Mesenteric fat pad (tissue), 1 donor: ENCODE measurements around the gene NAV3. TPM values are rescaled to one million over a fixed set of nuclear protein-coding genes. Genes with fewer than 3 reads are reported as not detected.

ENCODE experiments used
- DNase-seq: peaks from one replicate; pipeline ENCODE4 v3.0.0-alpha.2; 2020; ENCODE audit warnings: low spot score
- total RNA-seq: library from RNA; stranded (reverse); fragmentation: NEBNext Ultra II Directional; extraction: Animal tissue kit (Norgen Biotek cat#: 25700); gene quantifications from one replicate; pipeline ENCODE4 v1.2.1, GENCODE V29; 2021
- donor health status: DM: yes; HTN: yes; CAD: no.

Gene NAV3
- total RNA-seq, 1 donor from 2014 or later, result 16.6 TPM

DNA sequence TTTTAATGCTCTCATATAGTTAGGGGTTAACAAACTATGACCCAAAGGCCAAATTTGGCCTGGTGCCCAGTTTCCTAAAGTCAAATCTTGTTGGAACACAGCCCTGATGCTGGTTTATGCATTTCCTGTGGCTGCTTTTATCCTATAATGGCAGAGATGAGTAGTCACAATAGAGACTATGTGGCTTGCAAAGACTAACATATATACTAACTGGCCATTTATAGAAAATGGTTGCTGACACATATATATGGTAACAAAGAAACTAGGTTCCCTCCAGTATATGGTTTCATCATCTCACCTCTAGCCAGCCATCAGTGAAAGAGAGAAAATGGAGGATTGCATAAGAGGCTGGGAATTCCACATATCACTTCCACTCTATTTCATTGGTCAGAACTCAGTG, 10.8 kb downstream of the NAV3 start:
- DNase-seq, result no peak

DNA sequence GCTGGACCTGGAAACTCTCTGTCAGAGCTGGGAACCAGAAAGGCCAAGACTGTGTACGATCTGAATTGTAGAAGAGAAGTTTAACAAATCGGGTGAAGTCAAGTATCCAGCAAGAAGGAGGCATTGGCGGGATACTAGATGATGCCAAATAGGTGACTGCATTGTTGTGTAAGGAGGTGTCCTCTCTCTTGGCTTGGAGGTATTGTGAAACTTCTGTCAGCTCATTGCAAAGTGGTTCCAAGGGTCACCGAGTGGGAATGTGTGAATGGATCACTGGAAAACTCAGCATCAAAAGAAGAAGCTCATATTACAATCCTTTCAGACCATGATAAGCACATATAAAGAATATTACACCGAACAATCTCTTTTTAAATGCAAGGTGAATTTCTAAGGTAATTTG, 11.7 kb downstream of the NAV3 start:
- no peak for DNase-seq

DNA sequence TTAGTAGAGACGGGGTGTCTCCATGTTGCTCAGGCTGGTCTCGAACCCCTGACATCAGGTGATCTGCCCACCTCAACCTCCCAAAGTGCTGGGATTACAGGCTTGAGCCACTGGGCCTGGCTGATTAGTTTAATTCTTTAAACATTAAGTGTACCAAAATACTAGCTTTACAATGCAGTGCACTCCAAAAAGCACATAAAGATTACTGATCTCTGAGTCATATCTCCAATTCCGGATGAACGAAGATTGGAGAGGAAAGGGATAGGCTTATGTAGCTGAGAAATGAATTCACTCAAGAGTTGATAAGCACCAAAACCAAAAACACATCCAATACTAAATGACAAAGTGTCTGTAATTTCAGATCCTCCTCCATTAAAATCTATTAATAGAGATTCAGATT, 15.1 kb downstream of the NAV3 start:
- no peak for DNase-seq

DNA sequence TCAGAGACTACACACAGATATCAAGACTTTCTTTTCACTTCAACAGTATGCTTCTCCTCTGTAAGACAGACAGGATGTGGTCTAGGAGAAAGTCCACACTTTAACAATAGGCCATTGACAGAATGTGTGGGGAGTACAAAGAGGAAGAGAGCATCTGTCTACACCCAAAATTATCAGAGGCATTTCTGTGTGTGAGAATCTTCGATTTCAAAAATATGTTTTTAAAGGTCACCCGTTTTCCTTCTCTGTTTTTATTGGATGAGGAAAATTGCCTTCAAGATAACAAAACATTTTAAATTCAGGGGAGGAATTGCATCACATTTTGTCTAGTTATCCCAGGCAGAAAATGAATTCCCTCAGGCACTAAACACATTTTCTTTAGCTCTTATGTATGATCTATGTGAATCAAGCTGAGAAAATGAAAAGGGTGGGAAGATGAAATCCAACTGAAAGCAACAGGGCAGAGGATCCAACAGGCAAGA, 16.4 kb downstream of the NAV3 start:
- no peak for DNase-seq

DNA sequence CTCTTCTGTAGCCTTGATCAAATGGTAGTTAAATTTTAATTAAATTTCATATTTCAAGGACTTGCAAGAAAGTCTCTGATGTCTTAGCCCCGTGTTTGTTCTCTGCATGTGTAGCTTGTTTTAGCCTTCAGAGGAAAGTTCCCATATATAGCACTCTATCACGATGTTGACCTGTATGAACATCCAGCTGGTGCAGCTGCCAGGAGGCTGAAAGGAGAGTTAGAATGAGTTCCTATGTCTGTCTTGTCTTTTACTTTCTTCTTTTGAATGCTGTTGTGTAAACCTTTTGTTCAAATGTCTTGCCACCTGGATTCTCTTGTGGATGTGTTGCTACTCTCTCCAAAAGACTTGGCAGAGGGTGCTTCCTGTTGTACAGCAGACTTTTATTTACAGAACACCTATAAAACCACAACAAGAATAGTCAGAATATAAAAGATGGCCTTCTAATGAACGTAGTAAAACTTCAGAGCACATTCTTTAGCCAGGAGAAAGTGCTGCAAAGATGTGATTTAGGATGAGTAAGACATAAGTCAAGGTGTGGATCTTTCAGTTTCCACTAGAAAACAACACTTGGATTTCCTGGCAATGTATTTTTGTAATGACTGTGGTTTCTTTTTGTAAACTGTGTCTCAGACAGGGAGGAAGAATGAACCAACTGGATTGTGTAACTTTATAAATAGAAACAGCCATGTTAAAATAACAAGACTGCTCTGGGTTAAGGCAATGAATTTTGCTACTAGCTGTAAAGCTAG, 17.2 kb downstream of the NAV3 start:
- DNase-seq, result no peak

DNA sequence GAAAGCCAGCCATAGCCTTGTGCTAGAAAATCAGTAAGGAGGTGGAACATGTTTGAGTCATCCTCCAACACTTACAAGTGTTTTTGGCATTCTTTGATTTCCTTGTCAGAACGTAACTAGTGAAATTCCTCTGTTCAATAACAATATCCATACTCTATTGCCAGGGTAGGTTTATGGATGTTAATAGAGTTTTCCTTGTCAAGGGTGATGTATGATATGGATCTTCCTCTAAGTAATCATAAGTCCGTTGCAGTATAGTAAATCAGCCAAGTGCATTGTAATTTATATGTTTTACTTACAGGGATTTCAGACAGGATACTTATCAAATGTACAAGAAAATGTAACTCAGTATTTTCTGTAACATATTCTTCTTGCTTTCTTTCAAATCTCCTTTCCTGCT, 19.4 kb downstream of the NAV3 start:
- no peak for DNase-seq

DNA sequence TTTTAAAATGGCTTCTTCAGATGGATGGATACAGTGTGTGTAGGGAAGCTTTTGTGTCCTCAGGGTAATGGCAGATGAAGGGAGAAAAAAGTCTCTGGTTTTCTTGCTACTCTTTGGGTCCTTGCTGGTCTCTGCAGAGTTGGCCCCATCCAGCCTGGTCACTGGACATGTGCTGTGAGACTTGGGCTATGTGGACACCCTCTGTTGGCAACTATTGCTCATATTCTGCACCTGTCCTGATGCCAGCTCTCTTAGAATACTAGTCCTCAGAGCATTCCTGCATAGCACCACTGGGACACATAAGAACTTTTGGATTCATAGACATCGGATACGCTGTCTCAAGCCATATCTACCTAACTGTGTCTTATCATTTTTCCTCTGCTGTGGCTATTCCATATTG, 20.0 kb downstream of the NAV3 start:
- no peak for DNase-seq

DNA sequence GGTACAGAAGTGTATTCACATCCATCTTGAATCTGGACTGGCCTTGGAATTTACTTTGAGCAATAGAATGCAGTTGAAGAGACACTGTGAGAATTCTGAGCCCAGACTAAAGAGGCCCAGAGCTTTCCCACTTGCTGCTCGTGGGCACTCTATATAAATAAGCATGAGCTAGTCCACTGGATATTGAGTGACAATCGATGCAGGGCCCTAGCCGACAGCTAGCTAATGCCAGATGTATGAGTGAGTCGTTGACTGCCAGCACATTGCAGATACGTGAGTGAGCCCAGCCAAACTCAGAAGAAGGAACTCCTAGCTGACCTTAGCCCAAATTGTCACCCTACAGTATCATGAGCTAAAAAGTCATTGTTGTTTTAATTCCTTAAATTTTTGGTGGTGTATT, 24.9 kb downstream of the NAV3 start:
- DNase-seq, result no peak

DNA sequence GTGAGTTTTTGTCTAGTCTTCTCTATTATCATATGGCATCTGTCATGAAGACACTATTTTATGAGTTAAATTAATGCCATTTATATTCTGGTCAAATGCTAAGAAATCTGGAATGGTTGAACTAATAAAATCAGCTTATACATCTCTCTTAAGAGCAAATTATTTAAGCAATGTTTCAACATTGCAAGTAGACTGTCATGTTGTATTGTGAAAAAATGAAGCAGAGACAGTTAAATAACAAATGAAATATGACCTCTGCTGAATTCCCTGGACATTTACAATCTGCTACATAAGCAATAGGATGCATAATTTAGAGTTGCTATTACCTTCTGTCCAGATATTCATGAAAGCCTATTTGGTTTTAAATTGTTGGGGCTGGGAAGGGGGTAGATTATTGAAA, 30.6 kb downstream of the NAV3 start:
- DNase-seq, result no peak

DNA sequence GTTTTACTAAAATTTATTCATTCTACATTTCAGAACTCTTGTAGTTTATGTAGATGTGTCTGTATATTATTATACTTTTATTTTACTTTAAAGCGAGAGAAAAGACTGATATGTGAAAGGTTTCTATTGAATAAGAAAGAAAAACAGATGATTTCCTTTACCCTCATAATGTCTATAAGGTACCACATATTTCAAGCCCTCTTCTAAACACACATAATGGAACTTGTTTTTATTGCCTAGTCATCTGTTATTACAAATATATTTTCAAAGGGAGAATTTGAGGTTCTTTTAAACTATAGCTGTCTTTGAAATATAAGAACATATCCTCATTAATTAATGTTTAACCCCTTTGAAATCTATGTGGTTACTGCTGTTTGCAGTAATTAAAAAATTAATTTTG, 34.5 kb downstream of the NAV3 start:
- DNase-seq, result no peak

DNA sequence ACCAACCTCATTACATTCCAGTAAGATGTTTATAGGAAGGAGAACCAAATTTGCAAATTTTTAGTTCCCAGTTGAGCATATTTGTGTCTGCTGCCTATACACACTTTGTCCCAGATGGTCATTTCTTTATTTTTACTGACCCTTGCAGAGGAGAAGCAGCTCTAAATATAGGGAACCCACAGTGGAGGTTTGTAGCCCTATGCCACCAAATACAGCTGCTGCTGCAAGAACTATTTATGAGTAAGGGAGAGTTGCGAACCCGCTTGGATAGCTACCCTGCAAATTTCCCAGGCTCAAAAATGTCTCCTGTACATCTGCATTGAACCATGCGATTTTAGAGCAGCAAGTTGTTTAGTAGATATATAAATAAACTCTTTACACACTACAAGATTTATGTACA, 48.2 kb downstream of the NAV3 start:
- DNase-seq, result no peak

DNA sequence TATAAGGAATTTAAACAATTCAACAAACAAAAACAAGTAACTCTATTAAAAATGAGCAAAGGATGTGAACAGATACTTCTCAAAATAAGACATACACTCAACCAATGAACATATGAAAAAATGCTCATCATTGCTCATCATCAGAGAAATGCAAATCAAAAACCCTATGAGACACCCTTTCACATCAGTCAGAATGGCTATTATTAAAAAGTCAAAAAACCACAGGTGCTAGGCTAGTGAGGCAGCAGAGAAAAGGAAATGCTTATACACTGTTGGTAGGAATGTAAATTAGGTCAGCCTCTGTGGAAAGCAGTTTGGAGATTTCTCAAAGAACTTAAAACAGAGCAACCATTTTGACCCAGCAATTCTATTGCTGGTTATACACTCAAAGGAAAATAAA, 52.0 kb downstream of the NAV3 start:
- no peak for DNase-seq

DNA sequence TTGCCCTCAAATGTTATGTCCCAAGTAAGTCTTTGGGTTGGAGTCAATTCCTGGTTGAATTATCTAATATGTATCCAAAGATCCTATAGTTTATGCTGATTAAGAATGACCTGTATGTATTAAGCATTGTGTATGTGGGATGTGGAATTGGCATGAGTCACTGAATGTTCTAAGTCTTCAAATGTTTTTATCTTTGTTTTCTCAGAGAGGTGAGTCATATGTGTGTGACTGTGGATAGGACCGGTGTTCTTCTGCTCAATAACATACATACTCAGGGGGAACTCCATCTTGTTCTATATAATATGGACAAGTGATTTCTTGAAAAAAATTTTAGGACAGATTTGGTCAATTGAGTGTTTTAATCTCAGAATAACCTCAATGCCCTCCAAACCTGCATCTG, 57.9 kb downstream of the NAV3 start:
- no peak for DNase-seq

DNA sequence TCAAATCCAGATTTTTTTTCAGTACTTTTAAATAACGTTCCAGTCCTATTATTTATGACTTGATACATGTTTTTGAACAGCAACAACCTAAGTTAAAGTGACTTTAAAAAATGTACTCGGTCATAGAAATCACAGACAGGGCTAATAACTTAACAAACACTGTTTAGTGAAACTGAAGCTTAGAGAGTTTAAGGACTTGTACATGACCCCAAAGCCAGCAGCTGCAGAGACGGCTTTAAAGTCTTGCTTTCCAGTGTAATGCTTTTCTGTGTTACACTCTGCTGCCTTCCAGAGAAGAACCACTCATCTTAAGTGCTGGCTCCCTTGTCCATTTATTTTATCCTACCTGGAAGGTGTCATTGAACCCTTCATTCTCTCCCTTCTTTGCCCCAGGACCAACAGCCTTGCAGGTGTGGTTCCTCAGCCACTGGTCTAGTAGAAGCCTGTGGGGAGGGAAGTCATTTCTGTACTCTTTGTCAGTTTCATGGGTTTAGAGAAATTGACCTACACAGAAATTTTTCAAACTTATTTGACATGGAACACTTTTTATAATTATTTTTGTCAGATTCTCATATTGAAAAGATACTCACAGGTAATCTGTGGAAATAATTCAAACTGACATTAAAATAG, 60.9 kb downstream of the NAV3 start:
- no peak for DNase-seq

DNA sequence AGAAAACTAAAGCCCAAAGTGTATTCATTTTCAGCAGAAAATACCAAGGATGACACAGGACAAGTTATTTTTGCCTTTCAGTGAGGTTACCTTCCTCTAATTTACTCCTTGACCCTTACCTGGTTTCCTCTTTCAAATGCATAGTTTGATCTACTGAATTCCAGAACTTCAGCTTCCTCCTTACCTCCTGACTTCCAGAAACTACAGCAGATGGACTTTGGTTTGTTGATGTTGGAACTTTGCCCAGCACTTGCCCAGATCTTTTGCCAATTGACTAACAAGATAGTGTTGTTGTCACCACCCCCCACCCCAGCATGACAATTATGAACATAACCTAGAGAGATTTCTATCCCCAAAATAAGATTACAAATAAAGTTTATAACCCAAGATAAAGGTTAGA, 63.2 kb downstream of the NAV3 start:
- DNase-seq, result no peak

DNA sequence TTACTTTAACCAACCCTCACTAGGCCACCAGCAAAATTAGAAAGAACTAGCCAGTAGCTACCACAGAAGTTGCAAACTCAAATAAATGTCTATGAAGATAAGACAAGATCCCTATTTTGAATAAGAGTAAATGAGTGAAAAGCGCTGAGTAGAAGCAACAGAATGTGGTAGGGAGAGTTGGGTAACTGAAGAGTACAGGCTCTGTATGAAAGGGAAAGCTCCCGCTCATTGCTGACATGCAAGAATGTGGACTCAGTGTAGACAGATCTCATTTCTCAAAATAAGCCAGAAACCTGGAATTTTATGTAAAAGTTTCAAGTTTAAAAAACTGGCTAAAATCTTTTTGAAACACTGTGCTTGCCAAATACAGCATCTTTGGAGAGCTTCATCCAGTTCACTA, 63.9 kb downstream of the NAV3 start:
- no peak for DNase-seq

DNA sequence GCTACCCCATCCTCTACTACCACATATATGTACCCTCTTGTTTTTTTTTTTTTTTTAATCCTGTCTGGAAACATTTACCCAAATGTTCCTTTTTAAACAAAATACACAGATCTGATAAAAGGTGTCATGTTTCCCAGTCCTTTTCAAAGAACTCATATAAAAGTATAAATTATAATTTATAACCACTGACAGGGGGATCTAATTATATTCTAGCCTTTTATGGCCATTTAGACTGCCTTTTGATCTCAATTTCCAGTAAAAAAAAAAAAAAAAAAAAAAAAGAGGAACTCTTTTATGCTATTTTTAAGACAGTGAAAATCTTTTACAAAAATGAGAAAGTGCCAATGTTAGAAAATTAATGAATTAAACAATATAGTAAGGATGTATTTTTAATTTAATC, 65.0 kb downstream of the NAV3 start:
- DNase-seq, result no peak

DNA sequence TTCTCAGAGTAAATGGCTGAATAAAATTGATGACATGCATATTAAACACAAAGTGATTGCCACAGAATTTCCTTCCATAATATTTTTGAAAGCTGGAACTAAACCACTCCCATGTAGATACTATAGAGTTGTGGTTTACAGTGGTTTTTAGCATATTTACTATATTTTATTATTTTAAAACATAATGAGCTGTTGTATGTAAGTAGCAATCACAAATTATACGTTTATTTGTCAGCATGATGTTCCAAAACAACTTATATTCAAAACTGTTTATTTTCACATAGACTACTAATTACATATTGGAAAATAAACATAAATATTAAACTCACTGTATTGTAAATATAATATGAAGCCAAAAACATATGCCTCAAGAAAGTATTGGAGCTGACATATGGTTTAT, 77.2 kb downstream of the NAV3 start:
- DNase-seq, result no peak

DNA sequence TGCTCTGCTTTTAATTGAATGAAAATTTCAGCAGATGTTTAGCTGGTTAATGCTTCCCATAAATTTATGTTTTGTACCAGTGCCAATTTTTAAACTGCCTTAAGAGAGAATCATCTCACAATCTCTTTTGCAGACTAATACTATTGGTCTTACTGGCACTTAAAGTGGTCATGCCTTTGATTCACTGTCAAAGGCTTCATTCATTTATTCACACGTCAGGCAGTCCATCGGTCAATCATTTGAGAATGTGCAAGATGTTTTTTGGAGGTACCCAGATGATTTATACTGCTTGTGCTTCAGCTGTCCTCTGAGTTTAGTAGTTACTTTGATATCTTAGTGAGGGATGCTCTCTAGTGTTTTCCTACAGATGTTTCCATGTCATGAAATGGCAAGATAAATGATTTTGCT, 83.4 kb downstream of the NAV3 start:
- DNase-seq, result no peak

DNA sequence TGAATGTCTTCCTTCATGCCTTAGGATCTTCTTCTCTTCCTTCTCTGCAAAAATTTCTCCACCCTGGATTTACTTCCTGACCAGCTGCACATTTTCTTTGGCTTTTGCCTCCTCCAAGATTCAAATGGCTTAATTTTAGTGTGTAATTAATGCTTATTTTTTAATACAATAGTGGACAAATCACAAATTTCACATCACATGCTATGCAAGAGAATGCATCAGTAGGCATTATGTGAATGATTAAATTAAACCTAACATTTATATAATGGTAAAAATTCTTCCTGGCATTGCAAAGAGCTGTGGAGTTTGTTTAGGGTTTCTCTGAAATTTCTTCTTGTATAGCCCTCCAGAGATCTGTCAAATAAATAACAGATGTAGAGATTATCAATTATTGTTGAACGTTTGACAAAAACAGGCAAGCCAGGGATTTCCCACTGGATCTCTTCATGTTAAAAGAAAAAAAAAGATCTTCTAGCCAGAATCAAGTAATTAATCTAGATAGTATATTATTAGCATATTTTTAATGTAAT, 84.4 kb downstream of the NAV3 start:
- no peak for DNase-seq

DNA sequence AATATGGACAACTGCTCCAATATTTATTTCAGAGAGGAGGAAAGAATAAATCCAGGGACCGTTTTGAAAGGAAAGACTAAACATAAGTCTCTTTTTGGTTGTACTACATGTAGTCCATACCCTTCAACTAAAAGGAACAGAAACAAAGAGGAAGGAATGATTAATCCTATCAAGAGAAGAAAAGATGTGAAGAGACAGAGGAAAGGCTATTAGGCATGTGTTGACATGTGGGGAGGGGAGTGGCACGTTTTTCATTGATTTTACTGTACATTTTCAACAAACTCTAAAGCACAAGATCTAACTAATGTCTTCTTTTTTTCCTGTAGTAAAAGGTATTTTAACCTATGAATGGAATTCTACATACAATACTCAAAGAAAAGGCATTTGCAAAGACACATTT, 85.6 kb downstream of the NAV3 start:
- DNase-seq, result no peak

DNA sequence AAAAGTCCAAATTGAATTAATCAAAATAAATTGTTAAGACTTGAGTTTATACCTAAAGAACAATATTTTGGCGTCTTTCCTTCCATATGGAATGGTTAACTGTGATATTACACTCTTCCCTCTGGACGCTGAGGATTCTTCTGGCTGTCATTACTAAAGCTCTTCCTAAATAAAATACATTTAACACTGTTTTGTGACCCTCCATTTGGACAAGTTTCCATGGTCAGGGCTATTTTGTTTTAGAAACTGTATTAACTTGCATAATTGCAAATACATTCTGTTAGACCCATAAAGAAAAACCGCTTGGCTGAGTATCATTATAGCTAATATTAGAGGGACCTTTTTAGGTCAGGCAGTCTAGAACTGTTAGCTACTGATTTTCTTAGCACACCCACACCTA, 87.4 kb downstream of the NAV3 start:
- DNase-seq, result no peak

DNA sequence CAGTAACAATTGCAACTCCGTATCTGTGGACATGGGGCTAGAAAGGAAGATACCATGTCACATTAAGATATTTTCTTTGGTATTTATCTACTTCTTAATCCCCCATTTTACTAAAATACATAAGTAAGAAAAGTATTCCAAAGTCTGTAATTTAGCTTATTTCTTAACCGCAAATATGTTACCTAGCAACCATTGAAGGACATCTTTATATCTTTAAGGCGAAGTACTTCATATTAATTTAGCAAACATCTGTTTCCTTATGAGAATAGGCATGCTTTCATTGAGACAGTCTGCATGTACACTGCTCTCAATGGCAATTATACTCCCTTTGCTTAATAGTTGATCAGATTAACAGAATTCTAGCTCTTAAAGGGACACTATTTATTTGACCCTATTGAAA, 88.8 kb downstream of the NAV3 start:
- DNase-seq, result no peak
